ENCODE measurements around the gene APP.

The APP gene

GRCh38 chr21:26043891-26044290 is 126.7 kb downstream of the APP start:
- Histone ChIP-seq H3K4me1 (ENCODE audit: control insufficient read depth, insufficient read depth, low read length) (peaks cover 8% of the 10 kb centered on the region; the same call in 1 of the 2 replicates), H3K9me3 (ENCODE audit: control insufficient read depth, insufficient read depth, low read depth, low read length) (no peaks in the 10 kb centered on the region), H3K36me3 (ENCODE audit: control insufficient read depth in 2 of 2, insufficient read depth in 1 of 2, low read length in 2 of 2) (peaks cover 17 to 21% of the 10 kb centered on the region in 2 experiments; a peak in 2 of 3 replicates), H3K27ac (ENCODE audit: extremely low read depth, low read depth, low read length) (no peak overlapping the region), H3K4me3 (ENCODE audit: low read depth, low read length) (no peak overlapping the region)
- TF ChIP-seq ZIC2 (tag by site-specific recombination; IDR thresholded peaks at IDR 0.05) (no peak), ZNF792 (tag by site-specific recombination; IDR thresholded peaks at IDR 0.05) (no peak), ZNF558 (tag by site-specific recombination; IDR thresholded peaks at IDR 0.05) (no peak), ATF2 (tag by site-specific recombination; IDR thresholded peaks at IDR 0.05; ENCODE audit: low read depth) (0 out of 2 replicates have a peak, but pooled peaks have one; percentile 5), PATZ1 (tag by site-specific recombination; IDR thresholded peaks at IDR 0.05) (no peak), TSHZ1 (tag by site-specific recombination; IDR thresholded peaks at IDR 0.05; ENCODE audit: borderline replicate concordance) (no peak), ZNF366 (tag by site-specific recombination; conservative IDR thresholded peaks at IDR 0.05) (no peak)
- CTCF ChIA-PET = interaction anchor here (1.4 kb wide), 1 partner anchor 10 kb away, joined by 4 read pairs; no protein-coding TSS in a partner anchor
- POLR2A ChIA-PET = no interaction called here

GRCh38 chr21:26042181-26042876 is 128.2 kb downstream of the APP start:
- TF ChIP-seq ZNF394 (tag by site-specific recombination; IDR thresholded peaks at IDR 0.05; ENCODE audit: borderline replicate concordance) (no peak), ZNF121 (tag by site-specific recombination; IDR thresholded peaks at IDR 0.05) (peak; percentile 79), ZBTB1 (tag by site-specific recombination; IDR thresholded peaks at IDR 0.05) (no peak), SP3 (tag by site-specific recombination; IDR thresholded peaks at IDR 0.05) (no peak), ZNF23 (tag by site-specific recombination; IDR thresholded peaks at IDR 0.05; ENCODE audit: borderline replicate concordance) (no peak)
- H3K36me3 ChIP-seq (ENCODE audit: control insufficient read depth in 2 of 2, insufficient read depth in 1 of 2, low read length in 2 of 2) = peaks cover 10 to 16% of the 10 kb centered on the region in 2 experiments; a peak in 2 of 3 replicates
- ChIA-PET CTCF (interaction anchor here (0.6 to 1.2 kb wide), 2 partner anchors 13 to 29 kb away, joined by 3 read pairs; no protein-coding TSS in a partner anchor), POLR2A (no interaction called here)
- H3K4me1 ChIP-seq (ENCODE audit: control insufficient read depth, insufficient read depth, low read length) = peaks cover 8% of the 10 kb centered on the region; the same call in 1 of the 2 replicates
- H3K4me3 ChIP-seq (ENCODE audit: low read depth, low read length) = no peak overlapping the region
- H3K9me3 ChIP-seq (ENCODE audit: control insufficient read depth, insufficient read depth, low read depth, low read length) = no peaks in the 10 kb centered on the region
- H3K27ac ChIP-seq (ENCODE audit: extremely low read depth, low read depth, low read length) = no peak overlapping the region

Measured in HEK293 (cell line).